H54 (cell line): ENCODE data around the gene SDC4.
A peak's percentile ranks its signal among the peaks of the same experiment; 100 is the strongest.

Source experiments
- DNase-seq: peaks from one replicate; pipeline ENCODE4 v3.0.0; 2011; ENCODE audit warnings: low spot score, mixed read lengths; ENCODE audit not compliant: insufficient read length
- FAIRE-seq: peaks from 3 replicates; lab custom pipeline; 2011; peaks lifted over from hg19 to GRCh38; lab: Jason Lieb, UNC
- POLR2A ChIP-seq: IDR thresholded peaks from 2 replicates; pipeline ENCODE4 v1.6.1; 2011; ENCODE audit warnings: low read depth, mild to moderate bottlenecking, low read length

The SDC4 gene

GRCh38 chr20:45343532-45344167, 4.6 kb downstream of the SDC4 start:
- DNase-seq (no peak), FAIRE-seq (no peak)
- no peak for TF ChIP-seq POLR2A

DNA sequence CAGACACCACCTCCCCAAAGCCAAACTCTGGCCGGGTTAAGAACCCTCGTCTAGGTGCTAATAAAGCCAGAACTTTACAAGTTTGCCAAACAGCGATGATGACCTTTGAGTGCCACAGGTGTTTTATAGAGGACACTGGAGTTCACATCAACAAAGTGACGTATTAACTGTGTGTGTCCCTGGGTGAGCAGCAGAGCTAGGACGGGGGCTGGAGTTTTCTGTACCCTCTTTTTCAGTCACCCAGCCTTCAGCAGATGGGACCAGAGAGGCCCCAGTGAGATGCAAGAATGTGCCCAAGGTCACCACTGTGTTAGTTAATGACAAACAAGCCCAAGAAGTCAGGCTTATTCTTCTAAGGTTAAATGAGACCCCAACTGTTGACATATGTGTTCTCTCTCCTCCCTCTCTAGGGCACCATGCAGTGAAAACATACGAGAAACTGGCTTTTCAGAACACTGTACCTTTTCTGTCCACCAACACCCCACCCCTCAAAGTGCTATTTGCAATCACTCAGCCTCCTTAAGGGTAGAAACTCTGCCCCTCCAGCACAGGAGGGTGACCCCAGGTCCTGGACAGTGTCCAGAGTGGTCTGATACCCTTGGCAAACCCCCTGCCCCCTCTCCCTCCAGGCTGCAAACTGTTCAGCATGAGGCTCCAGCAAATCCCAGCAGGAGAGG, 5.2 kb downstream of the SDC4 start:
- no peak for TF ChIP-seq POLR2A
- DNase-seq (no peak), FAIRE-seq (no peak)

GRCh38 chr20:45341939-45342854, 6.0 kb downstream of the SDC4 start:
- no peak for FAIRE-seq
- no peak for DNase-seq
- no peak for TF ChIP-seq POLR2A

- no peak for TF ChIP-seq POLR2A
- no peak for FAIRE-seq
Observed at GRCh38 chr20:45341579-45341938, 6.7 kb downstream of the SDC4 start.

DNA sequence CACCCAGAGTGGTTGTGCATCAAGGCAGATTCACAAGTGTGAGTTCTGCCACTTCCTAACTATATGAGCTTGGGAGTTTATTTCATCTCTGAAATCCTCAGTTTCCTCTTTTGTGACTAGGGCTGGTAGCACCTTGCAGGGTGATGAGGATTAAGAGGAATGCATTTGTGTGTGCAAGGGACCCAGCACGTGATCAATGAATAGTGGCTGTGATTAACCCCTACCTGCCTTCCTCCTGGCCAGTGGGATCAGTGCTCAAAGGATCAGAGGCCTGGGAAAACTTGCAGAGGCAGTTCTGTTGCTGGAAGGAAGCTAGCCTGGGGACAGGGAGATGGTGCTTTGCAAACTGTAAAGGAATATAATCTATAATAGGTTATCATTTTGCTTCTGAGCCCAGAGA, 7.3 kb downstream of the SDC4 start:
- FAIRE-seq = no peak
- TF ChIP-seq POLR2A = no peak
- DNase-seq = no peak

More at GRCh38 chr20:45341579-45341938, 6.7 kb downstream of the SDC4 start:
- DNase-seq = no peak

DNA sequence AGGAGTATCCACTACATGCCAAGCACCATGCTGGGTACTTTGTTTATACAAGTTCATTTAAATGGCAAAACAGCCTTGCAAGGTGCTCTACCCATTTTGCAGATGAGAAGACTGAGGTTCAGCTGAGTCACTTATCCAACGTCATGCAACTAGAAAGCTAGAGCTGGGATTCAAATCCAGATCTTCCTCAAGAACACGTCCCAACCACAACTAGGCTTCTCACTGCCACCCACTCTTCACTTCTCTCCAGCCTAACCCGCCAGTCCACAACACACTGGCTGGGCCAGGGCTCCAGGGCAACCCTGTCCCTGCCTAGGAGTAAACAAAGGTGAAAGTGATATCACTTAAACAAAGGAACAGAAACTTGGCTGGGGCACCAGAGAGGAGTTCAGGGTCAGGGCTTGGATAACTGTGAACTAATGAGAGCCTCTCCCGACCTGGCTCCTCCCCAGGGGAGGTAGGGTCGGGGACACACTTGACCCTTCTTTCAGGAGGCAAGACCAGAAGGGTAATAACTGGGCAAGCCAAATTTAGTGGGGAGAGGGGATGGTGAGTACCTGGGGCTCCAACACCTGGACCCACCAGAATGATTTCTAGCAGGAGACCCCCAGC, 7.9 kb downstream of the SDC4 start:
- FAIRE-seq = no peak
- TF ChIP-seq POLR2A = no peak
- DNase-seq = no peak

DNA sequence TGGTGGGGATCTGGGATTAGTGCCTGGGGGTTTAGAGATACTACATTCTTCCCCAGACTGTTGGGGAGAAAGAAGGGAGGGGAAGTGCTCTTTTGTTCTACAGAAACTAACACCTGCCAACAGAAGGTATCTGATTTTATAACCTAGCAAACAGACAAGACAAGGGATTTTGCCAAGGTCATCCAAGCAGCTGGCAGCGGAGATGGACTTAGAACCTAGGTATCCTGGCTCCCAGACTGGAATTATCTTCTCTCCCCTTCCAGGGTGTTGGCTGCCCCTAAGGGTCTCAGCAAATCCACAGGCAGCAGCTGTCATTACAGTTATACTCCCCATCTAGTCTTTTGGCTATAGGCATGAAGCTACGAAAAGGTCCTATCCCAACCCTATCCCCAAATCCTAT, 8.4 kb downstream of the SDC4 start:
- DNase-seq (no peak), FAIRE-seq (no peak)
- no peak for TF ChIP-seq POLR2A

GRCh38 chr20:45339084-45339483, 9.1 kb downstream of the SDC4 start:
- DNase-seq (no peak), FAIRE-seq (no peak)
- TF ChIP-seq POLR2A = no peak

DNA sequence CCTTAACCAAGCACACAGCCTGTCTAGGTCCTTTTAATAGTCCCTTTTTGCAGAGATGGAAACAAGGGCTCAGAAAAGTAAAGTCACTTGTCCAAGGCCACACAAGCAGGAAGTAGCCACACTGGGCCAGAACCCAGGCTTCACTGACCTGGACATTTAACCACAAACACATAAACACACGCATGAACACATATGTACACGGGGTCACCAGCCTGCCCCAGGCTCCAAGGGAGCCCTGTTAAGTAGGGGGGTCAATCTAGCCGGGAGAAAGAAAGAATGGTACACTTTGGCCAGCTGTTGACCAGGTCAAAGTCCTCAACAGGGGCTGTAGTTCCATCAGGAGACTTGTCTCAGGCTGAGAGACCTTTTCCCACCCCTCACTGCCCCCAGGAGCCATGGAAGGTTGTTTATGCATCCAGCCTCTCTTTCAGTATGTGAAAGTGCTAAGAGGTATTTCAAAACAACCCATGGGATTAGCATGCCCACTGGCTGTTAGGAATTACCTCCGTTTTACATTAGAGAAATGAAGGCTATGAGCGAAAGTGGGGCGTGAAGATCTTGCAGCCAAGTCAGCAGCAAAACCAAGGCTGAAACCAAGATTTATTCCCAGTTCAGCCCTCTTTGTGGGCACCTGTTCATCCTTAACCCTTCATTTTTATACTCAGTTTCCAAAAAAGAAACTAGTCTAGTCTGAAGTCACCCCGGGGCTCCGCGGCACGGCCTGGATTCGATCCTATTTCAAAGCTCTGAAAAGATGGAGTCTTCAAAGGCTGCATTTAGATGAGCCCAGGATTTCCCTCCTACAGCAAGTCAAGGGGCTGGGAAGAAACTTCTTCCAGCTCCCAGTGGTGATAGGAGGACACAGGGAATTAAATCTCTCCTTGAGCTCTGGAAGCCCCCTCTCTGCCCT, 9.8 kb downstream of the SDC4 start:
- no peak for TF ChIP-seq POLR2A
- no peak for FAIRE-seq
- DNase-seq = no peak

DNA sequence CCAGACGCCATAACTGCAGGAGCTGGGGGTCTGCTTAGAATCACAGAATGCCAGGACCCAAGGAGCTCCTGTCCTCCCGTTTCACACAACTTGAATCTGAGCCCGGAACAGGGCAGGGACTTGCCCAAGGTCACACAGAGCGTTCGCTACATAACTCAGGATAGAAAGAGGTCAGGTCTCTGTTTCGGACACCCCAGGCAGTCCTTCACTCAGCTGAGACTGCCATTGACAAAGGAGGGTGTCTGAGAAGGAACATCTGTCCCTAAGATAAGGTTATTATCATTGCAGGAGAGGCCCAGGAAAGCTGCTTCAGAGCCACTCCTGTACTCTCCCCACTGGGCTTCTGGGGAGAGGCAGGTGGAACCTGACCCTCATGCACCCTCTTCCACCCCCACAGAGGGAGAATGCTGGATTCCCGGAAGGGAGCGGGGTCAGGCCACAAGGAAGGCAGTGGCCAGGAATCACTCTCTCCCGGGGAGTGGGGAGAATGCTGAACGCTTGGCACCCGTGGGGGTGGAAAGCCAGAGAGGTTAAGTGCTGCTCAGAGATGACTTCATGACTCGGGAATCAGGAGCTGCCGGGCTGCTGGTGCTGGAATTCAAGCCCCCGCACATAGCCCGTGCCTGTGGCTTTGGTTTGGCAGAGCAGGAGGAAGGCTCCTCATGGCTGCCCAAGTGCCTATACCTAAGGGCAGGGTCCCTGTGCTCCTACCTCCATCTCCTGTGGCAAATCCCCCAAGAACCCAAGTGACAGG, 10.7 kb downstream of the SDC4 start:
- no peak for TF ChIP-seq POLR2A
- DNase-seq (peak; percentile 83), FAIRE-seq (no peak)

- DNase-seq (peak; percentile 83), FAIRE-seq (peak; percentile 87)
- TF ChIP-seq POLR2A = no peak
Observed at GRCh38 chr20:45336530-45337366, 11.5 kb downstream of the SDC4 start.
